Colonic mucosa (tissue), 4 donors: ENCODE measurements around the gene EMC8. TPM values are rescaled to one million over a fixed set of nuclear protein-coding genes. Genes with fewer than 3 reads are reported as not detected.
A peak's percentile ranks its signal among the peaks of the same experiment; 100 is the strongest.

ENCODE experiments used
- DNase-seq: peaks from one replicate; pipeline ENCODE4 v3.0.0-alpha.2; 2020
- H3K27ac ChIP-seq: fragments of 200-600 bp; one replicate; pipeline ENCODE4 v1.8.0; 2021
- H3K27me3 ChIP-seq: fragments of 200-600 bp; one replicate; pipeline ENCODE4 v1.8.0; 2021
- H3K36me3 ChIP-seq: fragments of 200-600 bp; one replicate; pipeline ENCODE4 v1.8.0; 2021
- H3K4me1 ChIP-seq: fragments of 200-600 bp; one replicate; pipeline ENCODE4 v1.8.0; 2021; ENCODE audit warnings: mild to moderate bottlenecking
- H3K4me3 ChIP-seq: fragments of 200-600 bp; one replicate; pipeline ENCODE4 v1.8.0; 2021
- H3K9ac ChIP-seq, 2 donors: one replicate each; pipeline ENCODE4 v1.7.0; 2013; ENCODE audit warnings: control low read depth in 2 of 2, low read depth in 2 of 2, low read length in 2 of 2
- H3K9me3 ChIP-seq: fragments of 200-600 bp; one replicate; pipeline ENCODE4 v1.8.0; 2021
- CTCF ChIP-seq: fragments of 200-600 bp; IDR thresholded peaks from one replicate; pipeline ENCODE4 v1.8.0; 2022; ENCODE audit warnings: antibody characterized with exemption, mild to moderate bottlenecking
- intact Hi-C: fragments of 100-400 bp; cut with DNase I; formaldehyde crosslinking; loops from one replicate; pipeline ENCODE4 v1.14.1; 2022
- total RNA-seq, 2 donors: library from RNA; stranded (reverse); fragmentation: NEBNext Ultra II Directional in 1 of 2; extraction: Animal tissue kit (Norgen Biotek cat#: 25700) in 1 of 2; gene quantifications; one replicate each; pipeline ENCODE4 v1.2.1, GENCODE V29; 2021
- donor health status: healthy.
- donor health status: DM: no; HTN: no; CAD: no.
- donor health status: DM: no; HTN: no; CAD: no.

Gene EMC8
- total RNA-seq, 2 donors from 2014 or later = 30.6 to 49.8 TPM

DNA sequence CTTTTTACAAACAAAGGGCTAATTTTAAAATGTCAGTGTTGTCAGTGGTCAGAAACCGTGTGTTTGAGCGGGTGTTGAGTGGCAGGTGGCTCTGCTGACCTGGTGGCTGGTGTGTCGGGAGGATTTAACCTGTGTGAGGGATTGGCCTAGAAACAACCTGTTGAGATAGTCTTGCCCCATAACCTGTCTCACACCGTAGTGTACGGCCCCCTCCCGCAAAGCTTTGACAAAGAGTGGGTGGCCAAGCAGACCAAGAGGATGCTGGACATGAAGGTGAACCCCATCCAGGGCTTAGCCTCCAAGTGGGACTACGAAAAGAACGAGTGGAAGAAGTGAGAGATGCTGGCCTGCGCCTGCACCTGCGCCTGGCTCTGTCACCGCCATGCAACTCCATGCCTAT, 7.2 kb upstream of the EMC8 start:
- H3K9ac ChIP-seq = no peak overlapping the region
- TF ChIP-seq CTCF = no peak
- no peaks in the 10 kb centered on the region for H3K4me1 ChIP-seq
- no peak overlapping the region for H3K4me3 ChIP-seq
- no peak for DNase-seq
- no peak overlapping the region for H3K27ac ChIP-seq
- H3K27me3 ChIP-seq = no peaks in the 10 kb centered on the region
- H3K36me3 ChIP-seq = peaks cover 16% of the 10 kb centered on the region
- H3K9me3 ChIP-seq = no peaks in the 10 kb centered on the region
- intact Hi-C loops = no loop called here

GRCh38 chr16:85805442-85806045, 6.2 kb upstream of the EMC8 start:
- TF ChIP-seq CTCF = no peak
- H3K9me3 ChIP-seq = no peaks in the 10 kb centered on the region
- intact Hi-C loops = no loop called here
- no peak overlapping the region for H3K9ac ChIP-seq
- no peak overlapping the region for H3K27ac ChIP-seq
- H3K36me3 ChIP-seq = peaks cover 16% of the 10 kb centered on the region
- H3K4me3 ChIP-seq = no peak overlapping the region
- no peaks in the 10 kb centered on the region for H3K27me3 ChIP-seq
- DNase-seq = no peak
- peaks cover 4% of the 10 kb centered on the region for H3K4me1 ChIP-seq

- no peaks in the 10 kb centered on the region for H3K27me3 ChIP-seq
- no peak for DNase-seq
- no peaks in the 10 kb centered on the region for H3K9me3 ChIP-seq
- peaks cover 16% of the 10 kb centered on the region for H3K36me3 ChIP-seq
- H3K4me3 ChIP-seq = no peak overlapping the region
- no peak overlapping the region for H3K9ac ChIP-seq
- H3K27ac ChIP-seq = no peak overlapping the region
- intact Hi-C loops = no loop called here
- H3K4me1 ChIP-seq = peaks cover 4% of the 10 kb centered on the region
- no peak for TF ChIP-seq CTCF
Measured at GRCh38 chr16:85803570-85803969, 4.2 kb upstream of the EMC8 start.

GRCh38 chr16:85800321-85800669, 951 bp upstream of the EMC8 start:
- peaks cover 10% of the 10 kb centered on the region for H3K4me1 ChIP-seq
- H3K9ac ChIP-seq = peak overlapping the region; percentile 82 to 100
- intact Hi-C loops = no loop called here
- peak overlapping the region; percentile 89 for H3K27ac ChIP-seq
- no peaks in the 10 kb centered on the region for H3K9me3 ChIP-seq
- TF ChIP-seq CTCF = no peak
- H3K27me3 ChIP-seq = no peaks in the 10 kb centered on the region
- H3K36me3 ChIP-seq = peaks cover 7% of the 10 kb centered on the region
- DNase-seq = peak; percentile 28
- H3K4me3 ChIP-seq = peak overlapping the region; percentile 93

DNA sequence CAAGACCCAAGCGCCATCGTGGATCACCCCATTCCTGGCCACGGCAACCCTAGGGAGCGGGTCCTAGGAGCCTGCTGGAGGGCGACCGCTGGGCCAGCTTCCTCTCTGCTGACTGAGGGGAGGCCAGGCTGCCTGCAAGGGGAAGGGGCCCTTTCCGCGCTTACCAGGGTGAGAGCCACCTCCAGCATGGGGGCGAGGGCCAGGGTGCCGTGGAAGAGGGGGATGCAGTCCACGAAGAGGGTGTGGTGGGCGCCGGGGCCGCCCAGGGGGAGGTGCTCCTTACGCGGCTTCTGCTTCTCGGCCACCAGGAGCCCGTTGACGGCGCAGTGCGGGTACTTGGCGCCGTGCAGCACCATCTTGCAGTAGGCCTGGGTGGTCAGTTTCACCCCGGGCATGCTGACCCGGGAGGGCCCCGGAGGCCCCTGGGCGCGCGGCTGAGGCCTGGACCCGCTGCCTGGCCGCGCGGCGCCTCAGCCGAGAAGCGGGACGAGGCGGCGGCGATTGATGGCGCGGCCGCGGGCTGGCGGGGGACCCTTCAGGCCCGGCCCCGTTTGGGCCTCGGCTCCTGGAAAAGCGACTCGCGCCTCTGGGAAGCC, 345 bp downstream of the EMC8 start:
- DNase-seq = peak; percentile 29
- Histone ChIP-seq H3K27me3 (no peaks in the 10 kb centered on the region), H3K9ac (peak overlapping the region; percentile 91 to 100), H3K9me3 (no peaks in the 10 kb centered on the region), H3K4me1 (peaks cover 10% of the 10 kb centered on the region), H3K36me3 (peaks cover 6% of the 10 kb centered on the region), H3K4me3 (peak overlapping the region; percentile 93), H3K27ac (peak overlapping the region; percentile 89)
- no peak for TF ChIP-seq CTCF
- intact Hi-C loops = no loop called here
